Measurements from ENCODE around the gene LINC01488. TPM values are rescaled to one million over a fixed set of nuclear protein-coding genes. Genes with fewer than 3 reads are reported as not detected.

Gene LINC01488
- total and polyA plus RNA-seq, 2 of the 13 experiments (the other 11 are each of a cell fraction or from before 2014, with no cell fraction given), result 0.26 to 0.58 TPM

GRCh38 chr11:69477086-69477485 is 4.4 kb upstream of the LINC01488 start:
- ChIA-PET CTCF (ENCODE audit: low intra/inter-chr PET ratio, low total read pairs) (no interaction called here), POLR2A (no interaction called here)
- 81% methylated on average over 10 of the region's 16 CpGs for WGBS (ENCODE audit: low lambda C conversion rate)
- H4K20me1 ChIP-seq (ENCODE audit: insufficient read depth, low read length), result no peaks in the 10 kb centered on the region
- FAIRE-seq (no peak), DNase-seq (ENCODE audit: low spot score) (no peak), ATAC-seq (no peak)
- H3K9me3 ChIP-seq (ENCODE audit: low read length), result peaks cover 12% of the 10 kb centered on the region
- no TSS peak for BruUV-seq (replicated peaks)
- no peak overlapping the region for H3K4me3 ChIP-seq (replicated peaks in 1 of 3; ENCODE audit: insufficient read depth in 1 of 3, low read depth in 2 of 3, low read length in 3 of 3)
- no peaks in the 10 kb centered on the region for H3K79me2 ChIP-seq (ENCODE audit: insufficient read depth, low read length)
- in situ Hi-C loops (cut with HindIII; ENCODE audit: extremely low pct_ligation_motif_present, low pct_unique_long_range_greater_than_20kb), result no loop called here
- no peaks in the 10 kb centered on the region for H3K36me3 ChIP-seq (replicated peaks in 1 of 2; ENCODE audit: control insufficient read depth in 1 of 2, insufficient read depth in 2 of 2, low read length in 2 of 2)
- no peak overlapping the region for H3K4me2 ChIP-seq (ENCODE audit: low read depth, low read length)
- peaks cover 35% of the 10 kb centered on the region for H3K4me1 ChIP-seq (ENCODE audit: insufficient read depth, low read length)
- intact Hi-C loops (cut with micrococcal nuclease; ENCODE audit: unreplicated experiment), result no loop called here
- no peaks in the 10 kb centered on the region for H3K27me3 ChIP-seq (ENCODE audit: control insufficient read depth in 1 of 2, insufficient read depth in 2 of 2, low read length in 2 of 2)
- TF ChIP-seq HMG20B (CRISPR knock-in tag; conservative IDR thresholded peaks at IDR 0.05) (no peak), CEBPZ (IDR thresholded peaks at IDR 0.05; ENCODE audit: low read length) (no peak), U2AF2 (IDR thresholded peaks at IDR 0.05; ENCODE audit: low read depth, low read length) (no peak), JARID2 (CRISPR knock-in tag; IDR thresholded peaks at IDR 0.05; ENCODE audit: insufficient replicate concordance) (no peak), TFAP4 (IDR thresholded peaks at IDR 0.05; ENCODE audit: borderline replicate concordance, low read depth) (no peak), ZC3H13 (CRISPR knock-in tag; IDR thresholded peaks at IDR 0.05) (no peak), TOE1 (CRISPR knock-in tag; IDR thresholded peaks at IDR 0.05) (no peak), TMF1 (CRISPR knock-in tag; IDR thresholded peaks at IDR 0.05; ENCODE audit: low read depth) (no peak), ZNF333 (CRISPR knock-in tag; IDR thresholded peaks at IDR 0.05; ENCODE audit: borderline replicate concordance) (no peak), SP2 (CRISPR knock-in tag; IDR thresholded peaks at IDR 0.05) (no peak), ZNF577 (CRISPR knock-in tag; IDR thresholded peaks at IDR 0.05; ENCODE audit: borderline replicate concordance, low read depth) (no peak), ZNF446 (CRISPR knock-in tag; IDR thresholded peaks at IDR 0.05) (no peak), RORA (CRISPR knock-in tag; IDR thresholded peaks at IDR 0.05) (no peak), RNF2 (conservative IDR thresholded peaks at IDR 0.05; ENCODE audit: low read depth) (no peak), BCL3 (CRISPR knock-in tag; IDR thresholded peaks at IDR 0.05) (no peak), TBX2 (CRISPR knock-in tag; IDR thresholded peaks at IDR 0.05; ENCODE audit: borderline replicate concordance) (no peak), ZNF569 (CRISPR knock-in tag; IDR thresholded peaks at IDR 0.05; ENCODE audit: borderline replicate concordance) (no peak), ATF7 (IDR thresholded peaks at IDR 0.05) (no peak), ATF7 (CRISPR knock-in tag; IDR thresholded peaks at IDR 0.05) (no peak)
- H3K27ac ChIP-seq (ENCODE audit: extremely low read length, insufficient read depth, low read length), result no peak overlapping the region
- no peak overlapping the region for H2AFZ ChIP-seq (ENCODE audit: low read length)
- H3K9ac ChIP-seq (ENCODE audit: insufficient read depth, low read depth, low read length), result no peak overlapping the region
